GM12878 (cell line): Measurements from ENCODE around the gene CATSPERD. TPM values are rescaled to one million over a fixed set of nuclear protein-coding genes. Genes with fewer than 3 reads are reported as not detected.

Experiments used
- ATF7 ChIP-seq: fragments of 450-650 bp; IDR thresholded peaks from 2 replicates; pipeline ENCODE4 v1.6.1; 2016; ENCODE audit warnings: low read depth, mild to moderate bottlenecking
- CHD2 ChIP-seq: IDR thresholded peaks from 2 replicates; pipeline ENCODE4 v1.6.1; 2011; ENCODE audit warnings: low read depth, low read length, improper control_type of control experiment, borderline replicate concordance
- FOXK2 ChIP-seq: fragments of 450-650 bp; IDR thresholded peaks from 2 replicates; pipeline ENCODE4 v1.6.1; 2017; ENCODE audit warnings: mild to moderate bottlenecking, moderate library complexity
- HDGF ChIP-seq: fragments of 450-650 bp; IDR thresholded peaks from 2 replicates; pipeline ENCODE4 v1.6.1; 2016; ENCODE audit warnings: antibody characterized with exemption
- IRF5 ChIP-seq: fragments of 450-650 bp; IDR thresholded peaks from 2 replicates; pipeline ENCODE4 v1.6.1; 2017; ENCODE audit warnings: borderline replicate concordance
- JUNB ChIP-seq: IDR thresholded peaks from 2 replicates; pipeline ENCODE4 v1.6.1; 2016; ENCODE audit warnings: antibody characterized with exemption, mild to moderate bottlenecking
- MYC ChIP-seq: IDR thresholded peaks from 2 replicates; pipeline ENCODE4 v1.6.1; 2011; ENCODE audit warnings: mild to moderate bottlenecking, low read length, moderate library complexity, inconsistent platforms; ENCODE audit not compliant: insufficient read depth, insufficient replicate concordance, insufficient read length, severe bottlenecking
- NR2C1 ChIP-seq: fragments of 450-650 bp; IDR thresholded peaks from 2 replicates; pipeline ENCODE4 v1.6.1; 2017; ENCODE audit warnings: antibody characterized with exemption, mild to moderate bottlenecking, moderate library complexity
- NRF1 ChIP-seq: conservative IDR thresholded peaks from 2 replicates; pipeline ENCODE4 v1.6.1; 2011; ENCODE audit warnings: mild to moderate bottlenecking, low read depth, low read length, improper control_type of control experiment
- PKNOX1 ChIP-seq: fragments of 450-650 bp; IDR thresholded peaks from 2 replicates; pipeline ENCODE4 v1.6.1; 2016; ENCODE audit warnings: mild to moderate bottlenecking
- POU2F2 ChIP-seq: IDR thresholded peaks from 3 replicates; pipeline ENCODE4 v1.6.1; 2011; ENCODE audit warnings: low read depth, mild to moderate bottlenecking, low read length, borderline replicate concordance
- PRDM15 ChIP-seq: fragments of 450-650 bp; formaldehyde crosslinking; IDR thresholded peaks from 2 replicates; pipeline ENCODE4 v1.4.0; 2020; ENCODE audit warnings: mild to moderate bottlenecking, moderate library complexity
- SIN3A ChIP-seq: IDR thresholded peaks from 2 replicates; pipeline ENCODE4 v1.6.1; 2012; ENCODE audit warnings: low read depth, low read length, improper control_type of control experiment
- USF1 ChIP-seq: IDR thresholded peaks from 2 replicates; pipeline ENCODE4 v1.6.1; 2011; ENCODE audit warnings: borderline replicate concordance, low read depth, mild to moderate bottlenecking, moderate library complexity, mixed read lengths, low read length; ENCODE audit not compliant: insufficient read depth; ENCODE audit errors: extremely low read length
- ZBED1 ChIP-seq: IDR thresholded peaks from 2 replicates; pipeline ENCODE4 v1.6.1; 2016; ENCODE audit warnings: borderline replicate concordance
- ZNF274 ChIP-seq: IDR thresholded peaks from one replicate; pipeline ENCODE4 v1.8.0; 2011; ENCODE audit not compliant: insufficient read length, insufficient read depth
- polyA plus RNA-seq, 11 experiments: library from polyadenylated mRNA; depleted of rRNA in 4 of 11; unstranded in 6 of 11; stranded (reverse) in 5 of 11; fragments of >200 nt; fragmentation: Nextera tagmentation in 4 of 11; fragmentation: Illumina TruSeq in 1 of 11; extraction: Ambion mirVana in 4 of 11; extraction: Trizol in 1 of 11; gene quantifications; 1 replicate in 1 of 11; 2 replicates in 10 of 11; pipeline versions ENCODE4 v1.2.1 to v1.2.3, GENCODE V29; 2011 to 2016; ENCODE audit warnings: inconsistent platforms in 2 of 11, missing spikeins in 2 of 11, low read depth in 1 of 11
- total RNA-seq, 4 experiments: library from RNA; depleted of rRNA in 3 of 4; stranded (reverse); fragments of >200 nt in 3 of 4; fragmentation: Illumina TruSeq in 1 of 4; extraction: Trizol in 1 of 4; gene quantifications; 2 replicates each; pipeline versions ENCODE4 v1.2.1 to v1.2.3, GENCODE V29; 2013 to 2021

CATSPERD gene
- total and polyA plus RNA-seq, 10 of the 15 experiments (the other 5 are each of a cell fraction or from before 2014, with no cell fraction given): 0.02 to 0.38 (median 0.11) TPM; not detected in 5

- TF ChIP-seq IRF5: no peak
- no peak for TF ChIP-seq FOXK2
- no peak for TF ChIP-seq CHD2
- no peak for TF ChIP-seq NR2C1
- 0 out of 2 replicates have a peak, but pooled peaks have one; percentile 55 for TF ChIP-seq SIN3A
- no peak for TF ChIP-seq NRF1
- no peak for TF ChIP-seq ATF7
- no peak for TF ChIP-seq PRDM15
- TF ChIP-seq HDGF: no peak
- no peak for TF ChIP-seq USF1
- no peak for TF ChIP-seq PKNOX1
- TF ChIP-seq JUNB: no peak
- TF ChIP-seq POU2F2: 0 out of 3 replicates have a peak, but pooled peaks have one; percentile 6
- no peak for TF ChIP-seq ZBED1
- no peak for TF ChIP-seq MYC
- TF ChIP-seq ZNF274: no peak
Observed at GRCh38 chr19:5690955-5691821, 29.2 kb upstream of the CATSPERD start (continued).
